D721Med (cell line): ENCODE data around the gene TNK2.
"Not testable (repeated sequence)": the region's sequence is repeated elsewhere in the genome, so short reads cannot be mapped to it uniquely, and the experiment has no call there.

Experiments
- DNase-seq: peaks from one replicate; pipeline ENCODE4 v3.0.0; 2011; ENCODE audit warnings: low spot score; ENCODE audit not compliant: insufficient read length
- FAIRE-seq: peaks from 2 replicates; lab custom pipeline; 2011; peaks lifted over from hg19 to GRCh38; lab: Jason Lieb, UNC
- TF ChIP-seq, protein P1 (sequence below): IDR thresholded peaks from 2 replicates; pipeline ENCODE4 v1.5.1; 2012; ENCODE audit warnings: mild to moderate bottlenecking, control low read depth; ENCODE audit not compliant: insufficient read depth; ENCODE audit errors: missing control alignments

TNK2 gene

DNA sequence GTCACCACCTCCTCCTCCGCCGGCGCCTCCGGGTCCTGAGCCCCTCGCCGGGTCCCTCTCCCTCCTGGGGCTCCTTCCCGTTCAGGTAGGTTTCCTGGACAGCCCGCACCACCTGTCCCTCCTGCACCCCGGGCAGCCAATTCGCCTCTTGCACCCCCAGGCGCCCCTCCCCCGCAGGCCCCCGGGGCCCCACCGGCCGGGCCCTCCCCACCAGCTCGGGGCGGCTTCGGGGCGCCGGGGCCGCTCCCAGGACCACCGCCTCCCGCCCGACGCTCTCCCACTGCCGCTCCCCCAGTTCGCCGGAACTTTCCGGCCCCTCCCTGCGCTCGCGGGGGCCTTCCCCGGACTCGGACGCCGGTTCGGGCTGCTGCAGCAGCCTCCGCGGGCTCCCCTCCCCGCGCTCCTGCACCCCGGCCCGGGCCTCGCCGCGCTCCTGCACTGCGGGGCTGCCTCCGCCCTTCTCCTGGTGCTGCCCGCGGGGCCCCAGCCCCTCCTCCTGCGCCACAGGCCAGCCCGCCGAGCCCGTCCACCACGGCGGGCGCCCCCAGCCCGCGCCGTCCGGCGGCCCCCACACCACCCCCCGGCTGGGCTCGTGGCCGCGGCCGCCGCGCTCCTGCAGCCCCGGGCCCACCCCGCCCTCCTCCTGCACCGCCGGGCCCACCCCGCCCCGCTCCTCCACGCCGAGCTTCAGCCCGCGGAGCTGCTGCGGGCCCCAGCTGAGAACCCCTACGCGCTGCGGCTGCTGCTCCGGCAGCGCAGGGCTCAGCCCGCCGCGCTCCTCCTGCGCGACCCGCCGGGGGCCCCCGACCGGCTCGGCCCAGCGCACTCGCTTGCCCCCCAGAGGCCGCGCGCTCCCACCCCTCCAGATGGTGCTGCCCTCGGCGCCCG, 587 bp upstream of the TNK2 start:
- DNase-seq, result no peak
- no peak for FAIRE-seq
- TF ChIP-seq, protein P1, sequence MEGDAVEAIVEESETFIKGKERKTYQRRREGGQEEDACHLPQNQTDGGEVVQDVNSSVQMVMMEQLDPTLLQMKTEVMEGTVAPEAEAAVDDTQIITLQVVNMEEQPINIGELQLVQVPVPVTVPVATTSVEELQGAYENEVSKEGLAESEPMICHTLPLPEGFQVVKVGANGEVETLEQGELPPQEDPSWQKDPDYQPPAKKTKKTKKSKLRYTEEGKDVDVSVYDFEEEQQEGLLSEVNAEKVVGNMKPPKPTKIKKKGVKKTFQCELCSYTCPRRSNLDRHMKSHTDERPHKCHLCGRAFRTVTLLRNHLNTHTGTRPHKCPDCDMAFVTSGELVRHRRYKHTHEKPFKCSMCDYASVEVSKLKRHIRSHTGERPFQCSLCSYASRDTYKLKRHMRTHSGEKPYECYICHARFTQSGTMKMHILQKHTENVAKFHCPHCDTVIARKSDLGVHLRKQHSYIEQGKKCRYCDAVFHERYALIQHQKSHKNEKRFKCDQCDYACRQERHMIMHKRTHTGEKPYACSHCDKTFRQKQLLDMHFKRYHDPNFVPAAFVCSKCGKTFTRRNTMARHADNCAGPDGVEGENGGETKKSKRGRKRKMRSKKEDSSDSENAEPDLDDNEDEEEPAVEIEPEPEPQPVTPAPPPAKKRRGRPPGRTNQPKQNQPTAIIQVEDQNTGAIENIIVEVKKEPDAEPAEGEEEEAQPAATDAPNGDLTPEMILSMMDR, result no peak

DNA sequence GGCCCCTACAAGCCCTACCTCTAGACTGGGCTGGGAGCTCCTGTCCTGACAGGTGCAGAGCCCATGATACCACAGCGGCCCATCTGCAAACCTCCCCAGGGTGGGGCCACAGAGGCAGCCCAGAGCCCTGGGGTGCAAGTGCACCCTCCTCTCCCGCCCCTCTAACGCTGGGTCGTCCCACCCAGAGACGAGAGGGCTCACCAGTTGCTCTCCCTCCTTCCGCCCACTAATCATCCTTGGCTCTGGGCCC, 742 bp downstream of the TNK2 start:
- FAIRE-seq, result no peak
- TF ChIP-seq, protein P1, result no peak
- DNase-seq, result no peak

DNA sequence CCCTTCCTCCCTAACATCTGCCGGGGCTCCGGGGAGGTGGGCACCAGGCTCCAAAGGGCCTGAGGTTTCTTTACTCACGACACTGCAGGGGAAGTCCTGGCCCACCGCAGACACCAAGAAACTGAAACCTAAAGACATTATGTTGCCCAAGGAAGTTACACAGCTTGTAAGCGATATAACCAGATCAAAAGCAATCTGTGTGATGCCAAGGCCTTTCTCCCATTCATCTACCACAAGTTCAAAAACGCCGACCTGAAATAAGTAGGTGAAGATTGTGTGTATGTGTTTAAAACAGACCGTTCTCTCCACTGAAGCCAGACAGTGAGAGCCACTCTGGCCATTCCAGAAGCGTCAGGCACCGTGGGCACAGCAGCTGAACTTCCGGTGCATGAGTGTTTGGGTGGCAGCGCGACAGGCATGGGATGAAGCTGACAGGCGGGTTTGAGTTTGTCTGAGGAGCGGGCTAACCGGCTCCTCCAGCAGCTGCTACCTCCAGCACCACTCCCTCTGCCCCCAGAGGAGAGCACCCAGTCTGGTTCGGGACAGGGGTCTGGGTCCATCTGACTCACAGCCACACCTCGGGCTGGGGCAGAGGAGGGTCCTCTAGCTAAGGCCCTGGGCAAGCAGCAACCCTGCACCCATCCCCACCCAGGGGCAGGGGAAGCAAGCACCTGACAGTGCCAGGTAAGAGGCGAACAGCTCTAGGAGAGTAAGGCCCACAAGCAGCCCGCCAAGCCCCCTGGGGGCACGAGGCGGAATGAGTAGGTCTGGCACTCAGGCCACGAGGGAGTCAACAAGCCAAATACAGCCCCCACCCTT, 1.3 kb downstream of the TNK2 start:
- FAIRE-seq (no peak), DNase-seq (no peak)
- TF ChIP-seq, protein P1, result no peak

DNA sequence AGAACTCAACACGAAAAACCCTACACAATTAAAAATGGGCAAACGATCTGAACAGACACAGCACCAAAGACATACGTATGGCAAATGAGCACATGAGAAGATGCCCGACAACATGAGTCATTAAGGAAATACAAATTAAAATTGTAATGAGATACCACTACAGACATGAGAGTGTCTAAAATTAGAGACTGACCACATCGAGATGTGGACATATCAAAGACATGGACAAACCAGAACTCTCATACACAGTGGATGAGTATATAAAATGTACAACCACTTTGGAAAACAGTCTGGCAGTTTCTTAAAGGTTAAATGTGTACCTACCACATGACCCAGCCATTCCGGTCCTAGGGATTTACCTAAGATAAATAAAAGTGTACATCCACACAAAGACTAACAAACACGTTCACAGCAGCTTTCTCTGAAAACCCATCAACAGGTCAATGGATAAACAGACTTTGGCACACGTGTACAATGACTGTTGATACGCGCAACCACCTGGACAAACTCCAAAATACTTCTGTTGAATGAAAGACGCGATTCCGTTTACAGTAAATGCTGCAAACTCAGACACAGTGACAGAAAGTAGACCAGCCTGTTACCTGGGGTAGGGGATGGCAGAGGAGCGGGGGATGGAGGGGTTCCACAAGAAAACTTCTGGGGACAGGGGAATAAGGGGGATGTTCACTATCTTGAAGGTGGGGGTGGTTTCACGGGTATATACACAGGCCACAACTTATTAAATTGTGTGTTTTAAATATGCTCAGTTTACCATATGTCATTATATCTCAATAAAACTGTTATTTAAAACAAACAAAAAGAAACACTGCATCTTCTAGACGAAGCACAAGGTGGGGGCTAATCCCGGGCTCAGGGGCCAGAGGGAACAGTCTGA, 2.1 kb downstream of the TNK2 start:
- TF ChIP-seq, protein P1, result no peak
- DNase-seq (no peak), FAIRE-seq (no peak)

DNA sequence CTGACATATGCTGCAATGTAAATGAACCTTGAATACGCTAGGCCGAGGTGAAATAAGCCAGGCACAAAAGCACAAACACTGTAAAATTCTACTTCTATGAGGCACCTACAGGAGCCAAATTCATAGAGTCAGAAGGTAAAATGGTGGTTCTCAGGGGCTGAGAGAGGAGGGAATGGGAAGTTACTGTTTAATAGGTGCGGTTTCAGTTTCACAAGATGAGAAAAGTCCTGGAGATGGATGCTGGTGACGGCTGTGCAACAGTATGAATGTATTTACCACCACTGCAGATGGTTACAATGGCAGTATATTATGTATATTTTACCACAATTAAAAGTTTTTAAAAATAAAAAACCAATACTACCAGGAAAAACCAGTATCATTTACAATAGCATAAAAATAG, 4.0 kb downstream of the TNK2 start:
- no peak for DNase-seq
- no peak for FAIRE-seq
- TF ChIP-seq, protein P1, result no peak

DNA sequence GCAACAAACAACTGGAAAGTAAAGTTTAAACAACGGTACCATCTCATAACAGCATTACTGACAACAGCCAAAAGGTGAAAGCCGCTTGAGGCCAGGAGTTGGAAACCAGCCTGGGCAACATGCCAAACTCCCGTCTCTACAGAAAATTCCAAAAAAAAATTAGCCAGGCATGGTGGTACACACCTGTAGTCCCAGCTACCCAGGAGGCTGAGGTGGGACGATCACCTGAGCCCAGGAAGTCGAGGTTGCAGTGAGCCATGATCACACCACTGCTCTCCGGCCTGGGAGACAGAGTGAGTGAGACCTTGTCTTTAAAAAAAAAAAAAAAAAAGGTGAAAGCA, 4.4 kb downstream of the TNK2 start:
- TF ChIP-seq, protein P1, result no peak
- no peak for DNase-seq
- FAIRE-seq, result no peak

DNA sequence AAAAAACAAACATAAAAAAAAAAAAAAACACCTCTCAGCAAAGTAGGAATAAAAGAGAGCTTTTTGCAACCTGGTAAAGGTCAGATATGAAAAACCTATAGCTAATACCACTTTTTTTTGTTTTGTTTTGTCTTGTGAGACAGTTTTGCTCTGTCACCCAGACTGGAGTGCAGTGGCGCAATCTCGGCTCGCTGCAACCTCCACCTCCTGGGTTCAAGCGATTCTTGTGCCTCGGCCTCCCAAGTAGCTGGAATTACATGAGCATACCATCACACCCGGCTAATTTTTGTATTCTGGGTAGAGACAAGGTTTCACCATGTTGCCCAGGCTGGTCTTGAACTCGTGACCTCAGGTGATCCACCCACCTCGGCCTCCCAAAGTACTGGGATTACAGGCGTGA, 5.7 kb downstream of the TNK2 start:
- not testable (repeated sequence) for FAIRE-seq, DNase-seq

DNA sequence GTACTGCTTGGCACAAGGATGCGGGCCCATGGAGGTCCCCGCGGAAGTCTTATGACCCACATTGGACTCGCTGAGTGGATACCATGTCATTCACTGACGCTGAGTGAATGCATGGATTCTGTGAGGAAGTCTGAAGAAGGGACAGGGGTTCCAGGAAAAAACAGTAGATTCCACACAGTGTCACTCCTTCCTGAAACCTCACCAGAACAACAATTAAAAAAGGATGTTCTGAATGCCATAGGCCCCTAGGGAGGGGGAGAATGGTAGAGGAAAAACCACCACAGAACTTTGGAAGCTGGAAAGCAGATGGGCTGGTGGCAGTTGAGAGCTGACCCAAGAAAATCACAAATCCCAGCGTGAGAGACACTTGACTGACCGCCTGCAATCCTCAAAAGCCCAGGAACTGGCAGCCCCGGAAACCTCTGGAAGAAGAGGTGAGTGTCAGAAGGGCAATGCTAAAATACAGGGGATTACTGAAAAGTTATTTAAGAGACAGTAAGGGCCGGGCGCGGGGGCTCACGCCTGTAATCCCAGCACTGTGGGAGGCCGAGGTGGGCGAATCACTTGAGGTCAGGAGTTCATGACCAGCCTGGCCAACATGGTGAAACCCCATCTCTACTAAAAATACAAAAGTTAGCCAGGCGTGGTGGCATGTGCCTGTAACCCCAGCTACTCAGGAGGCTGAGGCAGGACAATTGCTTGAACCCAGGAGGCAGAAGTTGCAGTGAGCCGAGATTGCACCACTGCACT, 6.3 kb downstream of the TNK2 start:
- not testable (repeated sequence) for DNase-seq, FAIRE-seq
